Measurements from ENCODE around the gene NFKBIE. TPM values are rescaled to one million over a fixed set of nuclear protein-coding genes. Genes with fewer than 3 reads are reported as not detected.

Gene NFKBIE
- total and polyA plus RNA-seq, 2 of the 13 experiments (the other 11 are each of a cell fraction or from before 2014, with no cell fraction given) = 6.7 to 14.5 TPM

GRCh38 chr6:44237813-44238433, 27.4 kb downstream of the NFKBIE start (continued):
- TF ChIP-seq MIER3 (CRISPR knock-in tag; IDR thresholded peaks at IDR 0.05; ENCODE audit: borderline replicate concordance) = 0 out of 2 replicates have a peak, but pooled peaks have one; percentile 6
- no peak; the same call in 1 of the 2 replicates for TF ChIP-seq JUNB (CRISPR knock-in tag; IDR thresholded peaks at IDR 0.05; ENCODE audit: borderline replicate concordance)
- TF ChIP-seq MAFF (IDR thresholded peaks at IDR 0.05; ENCODE audit: low read depth, low read length) = no peak; the same call in 1 of the 2 replicates
- TF ChIP-seq ZNF432 (CRISPR knock-in tag; IDR thresholded peaks at IDR 0.05; ENCODE audit: borderline replicate concordance) = no peak
- TF ChIP-seq ZNF451 (CRISPR knock-in tag; IDR thresholded peaks at IDR 0.05) = peak; percentile 63; the same call in 1 of the 2 replicates
- peak; percentile 52; the same call in 1 of the 2 replicates for TF ChIP-seq ISL2 (CRISPR knock-in tag; IDR thresholded peaks at IDR 0.05)
- peak; percentile 74 for TF ChIP-seq ZNF205 (CRISPR knock-in tag; IDR thresholded peaks at IDR 0.05)
- peak; percentile 59; the same call in 1 of the 2 replicates for TF ChIP-seq SRY (CRISPR knock-in tag; IDR thresholded peaks at IDR 0.05)
- peak; percentile 70; the same call in 1 of the 2 replicates for TF ChIP-seq KIAA2018 (CRISPR knock-in tag; IDR thresholded peaks at IDR 0.05; ENCODE audit: borderline replicate concordance)
- TF ChIP-seq SSRP1 (CRISPR knock-in tag; IDR thresholded peaks at IDR 0.05) = peak; percentile 65; the same call in 1 of the 2 replicates
- TF ChIP-seq CBX1 (IDR thresholded peaks at IDR 0.05; ENCODE audit: low read depth) = peak; percentile 79
- peak; percentile 39; the same call in 1 of the 2 replicates for TF ChIP-seq TAF1 (CRISPR knock-in tag; IDR thresholded peaks at IDR 0.05)
- TF ChIP-seq U2AF1 (optimal IDR thresholded peaks at IDR 0.05; ENCODE audit: low read depth, low read length) = no peak
- peak; percentile 52 for TF ChIP-seq SIX1 (CRISPR knock-in tag; IDR thresholded peaks at IDR 0.05; ENCODE audit: borderline replicate concordance)
- TF ChIP-seq MYNN (CRISPR knock-in tag; IDR thresholded peaks at IDR 0.05; ENCODE audit: low read depth) = 0 out of 2 replicates have a peak, but pooled peaks have one; percentile 56
- TF ChIP-seq TOPORS (CRISPR knock-in tag; IDR thresholded peaks at IDR 0.05) = no peak
- TF ChIP-seq KDM5A (IDR thresholded peaks at IDR 0.05; ENCODE audit: borderline replicate concordance, low read length) = peak; percentile 75; the same call in 1 of the 2 replicates
- peak; percentile 65 for TF ChIP-seq STAG1 (CRISPR knock-in tag; IDR thresholded peaks at IDR 0.05)
- no peak for TF ChIP-seq ZNF17 (CRISPR knock-in tag; IDR thresholded peaks at IDR 0.05)
- 0 out of 2 replicates have a peak, but pooled peaks have one; percentile 9 for TF ChIP-seq ELF4 (CRISPR knock-in tag; IDR thresholded peaks at IDR 0.05; ENCODE audit: borderline replicate concordance)
- no peak for TF ChIP-seq TOE1 (CRISPR knock-in tag; IDR thresholded peaks at IDR 0.05)
- no peak for TF ChIP-seq NR2F6 (IDR thresholded peaks at IDR 0.05)
- TF ChIP-seq NR2F6 (CRISPR knock-in tag; IDR thresholded peaks at IDR 0.05) = peak; percentile 25; the same call in 1 of the 2 replicates
- no peak for TF ChIP-seq ADNP (CRISPR knock-in tag; IDR thresholded peaks at IDR 0.05)
- TF ChIP-seq ZBTB38 (CRISPR knock-in tag; IDR thresholded peaks at IDR 0.05) = peak; percentile 58
- TF ChIP-seq MXD4 (CRISPR knock-in tag; IDR thresholded peaks at IDR 0.05) = peak; percentile 67

Measured in HepG2 (cell line).